H1 (cell line): ENCODE results near the gene ZFR. TPM values are rescaled to one million over a fixed set of nuclear protein-coding genes. Genes with fewer than 3 reads are reported as not detected.

Experiments used
- CTCF ChIA-PET: fragments of 300-600 bp; sonication (Branson Sonifier 250); formaldehyde crosslinking; loops from one replicate; lab custom pipeline; 2021; ENCODE audit not compliant: partially characterized antibody; lab: Charles Lee
- POLR2A ChIA-PET: fragments of 300-600 bp; sonication (Branson Sonifier 250); formaldehyde crosslinking; loops from one replicate; lab custom pipeline; 2021; ENCODE audit warnings: inconsistent platforms; ENCODE audit not compliant: partially characterized antibody; lab: Charles Lee
- DNase-seq, 2 experiments: peaks; one replicate each; pipeline versions ENCODE4 v3.0.0 to v3.0.0-alpha.2; 2010 to 2022; ENCODE audit warnings: low spot score in 2 of 2, low read depth in 1 of 2, mixed read lengths in 1 of 2
- FAIRE-seq: peaks from 2 replicates; lab custom pipeline; 2011; peaks lifted over from hg19 to GRCh38; lab: Jason Lieb, UNC
- H2AFZ ChIP-seq: 2 replicates; pipeline ENCODE4 v1.8.1; 2012; ENCODE audit warnings: low read length, inconsistent platforms
- H2AK5ac ChIP-seq: 2 replicates; pipeline ENCODE4 v1.6.1; 2013; ENCODE audit warnings: low read depth, low read length
- H2BK120ac ChIP-seq: replicated peaks from 2 replicates; pipeline ENCODE3; 2013; ENCODE audit warnings: low read depth, low read length, inconsistent platforms
- H2BK12ac ChIP-seq: 2 replicates; pipeline ENCODE4 v1.6.1; 2013; ENCODE audit warnings: low read depth, low read length
- H2BK15ac ChIP-seq: 2 replicates; pipeline ENCODE4 v1.6.1; 2013; ENCODE audit warnings: low read length
- H2BK20ac ChIP-seq: 2 replicates; pipeline ENCODE4 v1.6.1; 2013; ENCODE audit warnings: low read length
- H2BK5ac ChIP-seq: 2 replicates; pipeline ENCODE4 v1.6.1; 2013; ENCODE audit warnings: low read depth, low read length
- H3K14ac ChIP-seq: 2 replicates; pipeline ENCODE4 v1.6.1; 2013; ENCODE audit warnings: inconsistent platforms; ENCODE audit not compliant: insufficient read length
- H3K18ac ChIP-seq: 2 replicates; pipeline ENCODE4 v1.6.1; 2013; ENCODE audit warnings: low read length; ENCODE audit errors: extremely low read depth
- H3K23ac ChIP-seq: 2 replicates; pipeline ENCODE4 v1.6.1; 2013; ENCODE audit warnings: inconsistent platforms; ENCODE audit not compliant: insufficient read length
- H3K23me2 ChIP-seq: 2 replicates; pipeline ENCODE4 v1.6.1; 2013; ENCODE audit warnings: low read depth, low read length
- H3K27ac ChIP-seq: 2 replicates; pipeline ENCODE4 v1.6.1; 2011; ENCODE audit warnings: low read depth, low read length, inconsistent platforms
- H3K27me3 ChIP-seq, 4 experiments: replicated peaks in 1 of 4; 1 replicate in 1 of 4; 2 replicates in 3 of 4; pipeline versions ENCODE4 v1.6.1 to v1.8.1; 2011 to 2013; ENCODE audit warnings: low read length in 3 of 4, mild to moderate bottlenecking in 3 of 4, inconsistent platforms in 2 of 4, mixed read lengths in 2 of 4, moderate library complexity in 1 of 4; ENCODE audit not compliant: control insufficient read depth in 3 of 4, insufficient read depth in 3 of 4; ENCODE audit errors: extremely low read depth in 1 of 4
- H3K36me3 ChIP-seq, 4 experiments: 2 replicates each; pipeline versions ENCODE4 v1.6.1 to v1.8.1; 2011 to 2013; ENCODE audit warnings: mild to moderate bottlenecking in 4 of 4, low read length in 3 of 4, moderate library complexity in 2 of 4, control low read depth in 1 of 4, inconsistent platforms in 1 of 4; ENCODE audit not compliant: insufficient read depth in 4 of 4, control insufficient read depth in 2 of 4
- H3K4ac ChIP-seq: replicated peaks from 2 replicates; pipeline ENCODE3; 2013; ENCODE audit warnings: low read length, low read depth, mixed read lengths, inconsistent platforms; ENCODE audit not compliant: insufficient read length
- H3K4me1 ChIP-seq, 4 experiments: replicated peaks in 1 of 4; 1 replicate in 1 of 4; 2 replicates in 3 of 4; pipeline versions ENCODE4 v1.6.1 to v1.8.1; 2011 to 2013; ENCODE audit warnings: low read length in 3 of 4, inconsistent platforms in 2 of 4, mixed read lengths in 1 of 4; ENCODE audit not compliant: insufficient read depth in 4 of 4, control insufficient read depth in 3 of 4
- H3K4me2 ChIP-seq, 2 experiments: 2 replicates each; pipeline versions ENCODE4 v1.6.1 to v1.8.1; 2011 to 2013; ENCODE audit warnings: low read depth in 2 of 2, low read length in 2 of 2, control low read depth in 1 of 2, inconsistent platforms in 1 of 2, mild to moderate bottlenecking in 1 of 2; ENCODE audit not compliant: insufficient read depth in 1 of 2
- H3K4me3 ChIP-seq, 4 experiments: fragments of 200-600, 300-600 bp in 1 of 4; sonication (generic), shearing (Covaris generic), sonication (Bioruptor Twin) in 1 of 4; 2 replicates each; pipeline versions ENCODE4 v1.5.1 to v1.8.1; 2011 to 2016; ENCODE audit warnings: low read length in 4 of 4, low read depth in 3 of 4, control low read depth in 2 of 4, inconsistent platforms in 2 of 4, mild to moderate bottlenecking in 2 of 4, mixed read lengths in 1 of 4, moderate library complexity in 1 of 4; ENCODE audit not compliant: insufficient read depth in 2 of 4; ENCODE audit errors: extremely low read depth in 1 of 4
- H3K56ac ChIP-seq: replicated peaks from 2 replicates; pipeline ENCODE3; 2013; ENCODE audit warnings: low read depth, mild to moderate bottlenecking, mixed read lengths, low read length, inconsistent platforms; ENCODE audit not compliant: insufficient read length
- H3K79me1 ChIP-seq: 2 replicates; pipeline ENCODE4 v1.6.1; 2013; ENCODE audit warnings: low read depth, low read length, control low read depth
- H3K79me2 ChIP-seq, 2 experiments: 2 replicates each; pipeline versions ENCODE4 v1.6.1 to v1.8.1; 2012 to 2013; ENCODE audit warnings: low read length in 2 of 2, mild to moderate bottlenecking in 2 of 2, inconsistent platforms in 1 of 2; ENCODE audit not compliant: insufficient read depth in 2 of 2, control insufficient read depth in 1 of 2
- H3K9ac ChIP-seq, 4 experiments: replicated peaks in 1 of 4; 1 replicate in 1 of 4; 2 replicates in 3 of 4; pipeline versions ENCODE4 v1.6.1 to v1.8.1; 2011 to 2013; ENCODE audit warnings: low read depth in 3 of 4, low read length in 3 of 4, control low read depth in 2 of 4, mild to moderate bottlenecking in 2 of 4, moderate library complexity in 2 of 4, inconsistent platforms in 1 of 4; ENCODE audit errors: extremely low read depth in 1 of 4
- H3K9me3 ChIP-seq, 2 experiments: 2 replicates each; pipeline versions ENCODE4 v1.6.1 to v1.8.1; 2012 to 2013; ENCODE audit warnings: mild to moderate bottlenecking in 2 of 2, moderate library complexity in 2 of 2, control low read depth in 1 of 2, inconsistent platforms in 1 of 2, low read depth in 1 of 2, low read length in 1 of 2, mixed read lengths in 1 of 2; ENCODE audit not compliant: insufficient read depth in 2 of 2
- H4K20me1 ChIP-seq, 2 experiments: replicated peaks in 1 of 2; 2 replicates each; pipeline versions ENCODE3 to v1.8.1; 2011 to 2013; ENCODE audit warnings: inconsistent platforms in 2 of 2, low read length in 2 of 2, mild to moderate bottlenecking in 1 of 2; ENCODE audit not compliant: insufficient read depth in 2 of 2, control insufficient read depth in 1 of 2
- H4K5ac ChIP-seq: 2 replicates; pipeline ENCODE4 v1.6.1; 2013; ENCODE audit warnings: low read length, low read depth, mixed read lengths, inconsistent platforms; ENCODE audit not compliant: insufficient read length
- H4K8ac ChIP-seq: 2 replicates; pipeline ENCODE4 v1.8.0; 2013; ENCODE audit warnings: mild to moderate bottlenecking, moderate library complexity, low read length, inconsistent platforms; ENCODE audit not compliant: insufficient read depth; ENCODE audit errors: extremely low read depth
- H4K91ac ChIP-seq: replicated peaks from 2 replicates; pipeline ENCODE3; 2013; ENCODE audit warnings: low read length, mixed read lengths, inconsistent platforms; ENCODE audit not compliant: insufficient read length
- ASH2L ChIP-seq: fragments of 200-600, 300-600 bp; sonication (generic); IDR thresholded peaks from one replicate; pipeline ENCODE4 v1.7.1; 2017; ENCODE audit warnings: low read length
- CTCF ChIP-seq, 3 experiments: IDR thresholded peaks; 1 replicate in 2 of 3; 2 replicates in 1 of 3; pipeline versions ENCODE4 v1.5.1 to v1.6.1; 2011; ENCODE audit warnings: low read length in 3 of 3, mild to moderate bottlenecking in 3 of 3, inconsistent platforms in 2 of 3, low read depth in 1 of 3, moderate library complexity in 1 of 3; ENCODE audit not compliant: insufficient read depth in 1 of 3; ENCODE audit errors: control extremely low read depth in 1 of 3
- FOSL1 ChIP-seq: IDR thresholded peaks from 2 replicates; pipeline ENCODE4 v1.6.1; 2011; ENCODE audit warnings: mild to moderate bottlenecking, low read depth, low read length, moderate library complexity; ENCODE audit not compliant: insufficient read depth
- WGBS, 2 experiments: shearing (Covaris generic) in 1 of 2; methylation state at CpG; one replicate each; pipeline versions ENCODE4 v1.1.6 to v1.1.7; 2013 to 2015; ENCODE audit warnings: low lambda C conversion rate in 2 of 2, mixed read lengths in 2 of 2, inconsistent platforms in 1 of 2, low coverage in 1 of 2, missing lambda C conversion rate in 1 of 2; ENCODE audit not compliant: insufficient replicate concordance in 2 of 2, insufficient coverage in 1 of 2, insufficient read length in 1 of 2; ENCODE audit errors: extremely low coverage in 1 of 2, missing lambda C conversion rate in 1 of 2; 5-methylcytosine and 5-hydroxymethylcytosine counted together
- polyA plus RNA-seq, 7 experiments: library from polyadenylated mRNA; depleted of rRNA in 3 of 7; stranded (reverse) in 5 of 7; unstranded in 2 of 7; fragments of >200 nt in 5 of 7; fragments of 200-250 nt in 2 of 7; gene quantifications; 1 replicate in 5 of 7; 2 replicates in 1 of 7; 4 replicates in 1 of 7; pipeline versions ENCODE4 v1.2.1 to v1.2.3, GENCODE V29; 2011 to 2013; ENCODE audit warnings: missing spikeins in 2 of 7, mixed read lengths in 2 of 7
- total RNA-seq: library from RNA; stranded (reverse); fragmentation: NEBNext Ultra II Directional; extraction: Animal tissue kit (Norgen Biotek cat#: 25700); gene quantifications from 2 replicates; pipeline ENCODE4 v1.2.1, GENCODE V29; 2021

The ZFR gene
- total and polyA plus RNA-seq, 2 of the 8 experiments (the other 6 are each of a cell fraction or from before 2014, with no cell fraction given): 68.8 to 92.7 TPM

GRCh38 chr5:32434221-32434620, 10.3 kb downstream of the ZFR start:
- CTCF ChIA-PET: no interaction called here

More at GRCh38 chr5:32434221-32434620, 10.3 kb downstream of the ZFR start:
- Histone ChIP-seq H3K14ac (no peak overlapping the region), H2BK120ac (no peak overlapping the region), H3K79me2 (peaks cover 3 to 96% of the 10 kb centered on the region in 2 experiments; a peak in 3 of 4 replicates), H3K36me3 (no peaks in the 10 kb centered on the region), H2BK12ac (no peak overlapping the region), H3K18ac (no peak overlapping the region), H3K4me1 (no peaks in the 10 kb centered on the region), H2AK5ac (no peak overlapping the region), H2BK15ac (no peak overlapping the region), H2BK20ac (no peak overlapping the region), H3K23ac (no peak overlapping the region), H3K4ac (no peak overlapping the region), H3K23me2 (no peaks in the 10 kb centered on the region), H4K5ac (no peak overlapping the region), H3K27ac (no peak overlapping the region), H2AFZ (no peak overlapping the region), H3K9me3 (no peaks in the 10 kb centered on the region), H2BK5ac (no peak overlapping the region), H3K9ac (no peak overlapping the region), H3K4me2 (no peak overlapping the region), H3K79me1 (no peaks in the 10 kb centered on the region; the same call in 1 of the 2 replicates), H4K8ac (no peak overlapping the region), H3K56ac (no peak overlapping the region), H3K27me3 (no peaks in the 10 kb centered on the region), H4K20me1 (peaks cover 11 to 15% of the 10 kb centered on the region in 2 experiments), H3K4me3 (no peak overlapping the region), H4K91ac (no peak overlapping the region)
- FAIRE-seq: no peak
- TF ChIP-seq FOSL1 (no peak), CTCF (IDR thresholded peaks at IDR 0.05; ENCODE audit: control extremely low read depth in 1 of 3, insufficient read depth in 1 of 3, low read depth in 1 of 3, low read length in 3 of 3) (no peak), ASH2L (no peak)
- no peak for DNase-seq
- POLR2A ChIA-PET: interaction anchor here (0.6 to 1.5 kb wide), 2 partner anchors 156 to 906 kb away, joined by 3 read pairs; no protein-coding TSS in a partner anchor
- WGBS, 2 experiments: 34% methylated on average over 1 of the region's 1 CpG; no CpG with 5 or more reads in 1 of the 2 experiments
